HEK293 (cell line): ENCODE measurements around the gene ORC2.

Source experiments
- CTCF ChIA-PET: fragments of 350-600 bp; formaldehyde crosslinking; extraction: SDS; loops from one replicate; lab custom pipeline; 2021; ENCODE audit warnings: antibody characterized with exemption; lab: Yijun Ruan, JAX
- POLR2A ChIA-PET: fragments of 300-600 bp; formaldehyde crosslinking; extraction: SDS; loops from one replicate; lab custom pipeline; 2020; ENCODE audit warnings: antibody characterized with exemption, inconsistent platforms; lab: Yijun Ruan, JAX
- H3K27ac ChIP-seq: fragments of 200-500 bp; sonication (Bioruptor generic); 2 replicates; pipeline ENCODE4 v1.5.1; 2014; ENCODE audit warnings: low read depth, low read length, control low read depth, inconsistent platforms; ENCODE audit errors: extremely low read depth
- H3K36me3 ChIP-seq, 2 experiments: fragments of 200-500 bp in 1 of 2; sonication (Bioruptor generic) in 1 of 2; 1 replicate in 1 of 2; 2 replicates in 1 of 2; pipeline ENCODE4 v1.5.1; 2014 to 2017; ENCODE audit warnings: inconsistent platforms in 2 of 2, low read length in 2 of 2; ENCODE audit not compliant: control insufficient read depth in 2 of 2, insufficient read depth in 1 of 2
- H3K4me1 ChIP-seq: fragments of 200-500 bp; sonication (Bioruptor generic); 2 replicates; pipeline ENCODE4 v1.5.1; 2014; ENCODE audit warnings: mild to moderate bottlenecking, low read length, inconsistent platforms; ENCODE audit not compliant: control insufficient read depth, insufficient read depth
- H3K4me3 ChIP-seq: 2 replicates; pipeline ENCODE4 v1.5.1; 2011; ENCODE audit warnings: low read depth, mild to moderate bottlenecking, control low read depth, low read length, moderate library complexity
- H3K9me3 ChIP-seq: fragments of 200-500 bp; sonication (Bioruptor generic); 2 replicates; pipeline ENCODE4 v1.5.1; 2014; ENCODE audit warnings: low read depth, low read length, inconsistent platforms; ENCODE audit not compliant: control insufficient read depth, insufficient read depth
- BCL11A ChIP-seq: fragments of 450-650 bp; formaldehyde crosslinking; IDR thresholded peaks from 2 replicates; pipeline ENCODE4 v1.5.1; 2016; ENCODE audit warnings: low read depth, missing biosample characterization, missing genetic modification characterization
- GLI4 ChIP-seq: fragments of 450-650 bp; formaldehyde crosslinking; IDR thresholded peaks from 2 replicates; pipeline ENCODE4 v1.5.1; 2016; ENCODE audit warnings: missing biosample characterization, missing genetic modification characterization
- KLF9 ChIP-seq: fragments of 450-650 bp; formaldehyde crosslinking; IDR thresholded peaks from 2 replicates; pipeline ENCODE4 v1.5.1; 2016; ENCODE audit warnings: missing biosample characterization, missing genetic modification characterization, low read depth
- MZF1 ChIP-seq: fragments of 450-650 bp; formaldehyde crosslinking; IDR thresholded peaks from 2 replicates; pipeline ENCODE4 v1.5.1; 2017; ENCODE audit warnings: missing biosample characterization, missing genetic modification characterization, borderline replicate concordance
- REPIN1 ChIP-seq: fragments of 450-650 bp; formaldehyde crosslinking; IDR thresholded peaks from 2 replicates; pipeline ENCODE4 v1.5.1; 2017; ENCODE audit warnings: missing biosample characterization, missing genetic modification characterization, low read depth
- ZFP3 ChIP-seq: fragments of 450-650 bp; formaldehyde crosslinking; IDR thresholded peaks from 2 replicates; pipeline ENCODE4 v1.5.1; 2016; ENCODE audit warnings: low read depth, missing biosample characterization, missing genetic modification characterization
- ZNF155 ChIP-seq: fragments of 450-650 bp; formaldehyde crosslinking; IDR thresholded peaks from 2 replicates; pipeline ENCODE4 v1.5.1; 2016; ENCODE audit warnings: missing biosample characterization, missing genetic modification characterization
- ZNF341 ChIP-seq: fragments of 450-650 bp; formaldehyde crosslinking; IDR thresholded peaks from 2 replicates; pipeline ENCODE4; 2016; ENCODE audit warnings: low read depth, missing biosample characterization, missing genetic modification characterization
- ZNF404 ChIP-seq: fragments of 450-650 bp; formaldehyde crosslinking; IDR thresholded peaks from 2 replicates; pipeline ENCODE4 v1.5.1; 2017; ENCODE audit warnings: missing biosample characterization, missing genetic modification characterization
- ZNF416 ChIP-seq: fragments of 450-650 bp; formaldehyde crosslinking; IDR thresholded peaks from 2 replicates; pipeline ENCODE4 v1.5.1; 2016; ENCODE audit warnings: missing biosample characterization, missing genetic modification characterization
- ZNF530 ChIP-seq: fragments of 450-650 bp; formaldehyde crosslinking; IDR thresholded peaks from 2 replicates; pipeline ENCODE4 v1.5.1; 2016; ENCODE audit warnings: low read depth, missing biosample characterization, missing genetic modification characterization
- ZNF544 ChIP-seq: fragments of 450-650 bp; formaldehyde crosslinking; IDR thresholded peaks from 2 replicates; pipeline ENCODE4 v1.5.0; 2017; ENCODE audit warnings: missing biosample characterization, missing genetic modification characterization
- ZNF571 ChIP-seq: fragments of 450-650 bp; formaldehyde crosslinking; IDR thresholded peaks from 2 replicates; pipeline ENCODE4 v1.5.0; 2017; ENCODE audit warnings: missing biosample characterization, missing genetic modification characterization
- ZNF785 ChIP-seq: fragments of 450-650 bp; formaldehyde crosslinking; IDR thresholded peaks from 2 replicates; pipeline ENCODE4 v1.5.1; 2016; ENCODE audit warnings: missing biosample characterization, missing genetic modification characterization
- ZNF837 ChIP-seq: fragments of 450-650 bp; formaldehyde crosslinking; IDR thresholded peaks from 2 replicates; pipeline ENCODE4 v1.5.1; 2016; ENCODE audit warnings: missing biosample characterization, missing genetic modification characterization
- ZNF843 ChIP-seq: fragments of 450-650 bp; formaldehyde crosslinking; IDR thresholded peaks from 2 replicates; pipeline ENCODE4 v1.5.1; 2016; ENCODE audit warnings: missing biosample characterization, missing genetic modification characterization
- ZXDB ChIP-seq: fragments of 450-650 bp; formaldehyde crosslinking; IDR thresholded peaks from 2 replicates; pipeline ENCODE4 v1.5.1; 2016; ENCODE audit warnings: missing biosample characterization, missing genetic modification characterization
- TF ChIP-seq, protein P1 (sequence below): fragments of 450-650 bp; formaldehyde crosslinking; IDR thresholded peaks from 2 replicates; pipeline ENCODE4 v1.5.1; 2016; ENCODE audit warnings: missing biosample characterization, missing genetic modification characterization
- TF ChIP-seq, protein P2 (sequence below): fragments of 450-650 bp; formaldehyde crosslinking; IDR thresholded peaks from 2 replicates; pipeline ENCODE4 v1.5.1; 2016; ENCODE audit warnings: missing biosample characterization, missing genetic modification characterization, low read depth
- TF ChIP-seq, protein P3 (sequence below): fragments of 450-650 bp; formaldehyde crosslinking; IDR thresholded peaks from 2 replicates; pipeline ENCODE4 v1.5.1; 2016; ENCODE audit warnings: missing biosample characterization, missing genetic modification characterization

ORC2 gene

DNA sequence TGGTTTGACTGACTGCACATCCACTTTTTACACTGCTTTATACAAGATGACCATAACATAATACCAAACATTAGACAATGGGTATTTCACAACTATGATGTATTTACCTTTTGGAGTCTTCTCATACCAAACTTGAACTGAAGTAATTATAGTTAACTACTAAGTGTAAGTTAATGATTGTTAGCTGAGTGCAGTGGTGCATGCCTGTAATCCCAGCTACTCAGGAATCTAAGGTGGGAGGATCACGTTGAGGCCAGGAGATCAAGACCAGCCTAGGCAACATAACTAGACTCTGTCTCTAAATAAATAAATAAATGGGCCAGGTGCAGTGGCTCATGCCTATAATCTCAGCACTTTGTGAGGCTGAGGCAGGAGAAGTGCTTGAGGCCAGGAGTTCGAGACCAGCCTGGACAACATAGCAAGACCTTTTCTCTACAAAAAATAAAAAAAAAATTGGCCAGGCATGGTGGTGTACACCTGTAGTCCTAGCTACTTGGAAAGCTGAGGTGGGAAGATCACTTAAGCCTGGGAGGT lies 44.9 kb upstream of the ORC2 start:
- POLR2A ChIA-PET = no interaction called here

DNA sequence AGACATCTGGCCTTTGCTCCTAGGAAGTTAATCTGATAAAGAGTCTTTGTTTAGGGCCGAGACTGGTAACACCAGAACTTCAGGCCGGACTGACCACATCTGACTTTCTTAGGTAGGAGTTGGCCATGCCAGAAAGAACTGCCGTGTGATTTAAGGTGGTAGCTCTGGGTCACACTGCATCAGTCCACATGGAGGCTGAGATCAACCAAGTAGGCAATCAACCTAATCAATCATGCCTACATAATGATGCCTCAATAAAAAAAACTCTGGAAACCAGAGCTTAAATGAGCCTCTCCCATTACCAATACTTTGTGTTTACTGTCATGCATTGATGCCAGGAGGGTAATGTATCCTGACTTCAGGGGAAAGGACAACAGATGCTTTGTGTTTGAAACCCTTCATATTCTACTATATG lies 44.1 kb upstream of the ORC2 start:
- ChIA-PET CTCF (no interaction called here), POLR2A (no interaction called here)
- Histone ChIP-seq H3K4me1 (no peaks in the 10 kb centered on the region), H3K36me3 (peaks cover 0 to 41% of the 10 kb centered on the region in 2 experiments; a peak in 2 of 3 replicates), H3K9me3 (no peaks in the 10 kb centered on the region), H3K4me3 (no peak overlapping the region), H3K27ac (no peak overlapping the region)
- TF ChIP-seq ZNF843 (no peak), MZF1 (no peak), KLF9 (tag by site-specific recombination) (no peak), ZNF837 (tag by site-specific recombination) (no peak), REPIN1 (tag by site-specific recombination) (no peak), ZNF785 (tag by site-specific recombination) (no peak), BCL11A (tag by site-specific recombination) (no peak), ZXDB (tag by site-specific recombination) (no peak), ZNF416 (tag by site-specific recombination) (no peak), ZNF530 (tag by site-specific recombination) (no peak)
- TF ChIP-seq, protein P1, sequence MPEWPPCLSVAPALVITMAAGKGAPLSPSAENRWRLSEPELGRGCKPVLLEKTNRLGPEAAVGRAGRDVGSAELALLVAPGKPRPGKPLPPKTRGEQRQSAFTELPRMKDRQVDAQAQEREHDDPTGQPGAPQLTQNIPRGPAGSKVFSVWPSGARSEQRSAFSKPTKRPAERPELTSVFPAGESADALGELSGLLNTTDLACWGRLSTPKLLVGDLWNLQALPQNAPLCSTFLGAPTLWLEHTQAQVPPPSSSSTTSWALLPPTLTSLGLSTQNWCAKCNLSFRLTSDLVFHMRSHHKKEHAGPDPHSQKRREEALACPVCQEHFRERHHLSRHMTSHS (tag by site-specific recombination) = no peak
- TF ChIP-seq, protein P2, sequence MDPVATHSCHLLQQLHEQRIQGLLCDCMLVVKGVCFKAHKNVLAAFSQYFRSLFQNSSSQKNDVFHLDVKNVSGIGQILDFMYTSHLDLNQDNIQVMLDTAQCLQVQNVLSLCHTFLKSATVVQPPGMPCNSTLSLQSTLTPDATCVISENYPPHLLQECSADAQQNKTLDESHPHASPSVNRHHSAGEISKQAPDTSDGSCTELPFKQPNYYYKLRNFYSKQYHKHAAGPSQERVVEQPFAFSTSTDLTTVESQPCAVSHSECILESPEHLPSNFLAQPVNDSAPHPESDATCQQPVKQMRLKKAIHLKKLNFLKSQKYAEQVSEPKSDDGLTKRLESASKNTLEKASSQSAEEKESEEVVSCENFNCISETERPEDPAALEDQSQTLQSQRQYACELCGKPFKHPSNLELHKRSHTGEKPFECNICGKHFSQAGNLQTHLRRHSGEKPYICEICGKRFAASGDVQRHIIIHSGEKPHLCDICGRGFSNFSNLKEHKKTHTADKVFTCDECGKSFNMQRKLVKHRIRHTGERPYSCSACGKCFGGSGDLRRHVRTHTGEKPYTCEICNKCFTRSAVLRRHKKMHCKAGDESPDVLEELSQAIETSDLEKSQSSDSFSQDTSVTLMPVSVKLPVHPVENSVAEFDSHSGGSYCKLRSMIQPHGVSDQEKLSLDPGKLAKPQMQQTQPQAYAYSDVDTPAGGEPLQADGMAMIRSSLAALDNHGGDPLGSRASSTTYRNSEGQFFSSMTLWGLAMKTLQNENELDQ (tag by site-specific recombination) = no peak
- TF ChIP-seq, protein P3, sequence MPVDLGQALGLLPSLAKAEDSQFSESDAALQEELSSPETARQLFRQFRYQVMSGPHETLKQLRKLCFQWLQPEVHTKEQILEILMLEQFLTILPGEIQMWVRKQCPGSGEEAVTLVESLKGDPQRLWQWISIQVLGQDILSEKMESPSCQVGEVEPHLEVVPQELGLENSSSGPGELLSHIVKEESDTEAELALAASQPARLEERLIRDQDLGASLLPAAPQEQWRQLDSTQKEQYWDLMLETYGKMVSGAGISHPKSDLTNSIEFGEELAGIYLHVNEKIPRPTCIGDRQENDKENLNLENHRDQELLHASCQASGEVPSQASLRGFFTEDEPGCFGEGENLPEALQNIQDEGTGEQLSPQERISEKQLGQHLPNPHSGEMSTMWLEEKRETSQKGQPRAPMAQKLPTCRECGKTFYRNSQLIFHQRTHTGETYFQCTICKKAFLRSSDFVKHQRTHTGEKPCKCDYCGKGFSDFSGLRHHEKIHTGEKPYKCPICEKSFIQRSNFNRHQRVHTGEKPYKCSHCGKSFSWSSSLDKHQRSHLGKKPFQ (tag by site-specific recombination) = no peak

More for the DNA sequence above, 44.9 kb upstream of the ORC2 start:
- Histone ChIP-seq H3K4me1 (no peaks in the 10 kb centered on the region), H3K27ac (no peak overlapping the region), H3K4me3 (no peak overlapping the region), H3K36me3 (peaks cover 0 to 41% of the 10 kb centered on the region in 2 experiments; a peak in 2 of 3 replicates), H3K9me3 (no peaks in the 10 kb centered on the region)
- TF ChIP-seq ZNF404 (tag by site-specific recombination) = no peak
- no peak for TF ChIP-seq ZNF571 (tag by site-specific recombination)
- TF ChIP-seq ZNF544 = no peak
- no peak for TF ChIP-seq ZFP3 (tag by site-specific recombination)
- no peak for TF ChIP-seq ZNF341
- no peak for TF ChIP-seq GLI4
- no peak for TF ChIP-seq ZNF155 (tag by site-specific recombination)
- CTCF ChIA-PET = no interaction called here
